WI38 (cell line): ENCODE data around the gene SLC7A7.

Experiments
- H3K4me3 ChIP-seq: 2 replicates; pipeline ENCODE4 v1.5.1; 2011; ENCODE audit warnings: low read depth, mild to moderate bottlenecking, control low read depth, low read length
- CTCF ChIP-seq: IDR thresholded peaks from 2 replicates; pipeline ENCODE4 v1.5.1; 2012; ENCODE audit warnings: low read depth, mild to moderate bottlenecking, control low read depth, low read length

The SLC7A7 gene

GRCh38 chr14:22774011-22774706 lies 41.1 kb downstream of the SLC7A7 start:
- H3K4me3 ChIP-seq: no peak overlapping the region
- no peak for TF ChIP-seq CTCF

- no peak overlapping the region for H3K4me3 ChIP-seq
- TF ChIP-seq CTCF: no peak
Observed at GRCh38 chr14:22773162-22774010, 41.8 kb downstream of the SLC7A7 start.

GRCh38 chr14:22772725-22773124 lies 42.5 kb downstream of the SLC7A7 start:
- H3K4me3 ChIP-seq: no peak overlapping the region
- no peak for TF ChIP-seq CTCF

GRCh38 chr14:22770481-22771187 lies 44.6 kb downstream of the SLC7A7 start:
- no peak for TF ChIP-seq CTCF
- no peak overlapping the region for H3K4me3 ChIP-seq

- TF ChIP-seq CTCF: no peak
Observed at GRCh38 chr14:22769369-22769768, 45.9 kb downstream of the SLC7A7 start.

GRCh38 chr14:22768947-22769346 lies 46.3 kb downstream of the SLC7A7 start:
- H3K4me3 ChIP-seq: no peak overlapping the region
- no peak for TF ChIP-seq CTCF

More at GRCh38 chr14:22769369-22769768, 45.9 kb downstream of the SLC7A7 start:
- no peak overlapping the region for H3K4me3 ChIP-seq

GRCh38 chr14:22767323-22767589 lies 48.0 kb downstream of the SLC7A7 start:
- peak overlapping the region; percentile 85 for H3K4me3 ChIP-seq
- no peak for TF ChIP-seq CTCF
